Coronary artery (tissue), 2 donors: ENCODE results near the gene IRF3.

Experiments used
- DNase-seq: peaks from one replicate; pipeline ENCODE4 v3.0.0-alpha.2; 2017; ENCODE audit warnings: low spot score
- H3K27ac ChIP-seq, 2 donors: fragments of 200-600 bp; sonication (generic); one replicate each; pipeline ENCODE4 v1.5.1; 2016 to 2019
- H3K4me3 ChIP-seq: fragments of 200-600 bp; sonication (generic); 2 replicates; pipeline ENCODE4 v1.5.1; 2016; ENCODE audit warnings: mild to moderate bottlenecking, moderate library complexity
- CTCF ChIP-seq: fragments of 200-600 bp; sonication (generic); IDR thresholded peaks from one replicate; pipeline ENCODE4 v1.5.1; 2019; ENCODE audit warnings: antibody characterized with exemption

Gene IRF3

GRCh38 chr19:49701271-49701786, 35.7 kb upstream of the IRF3 start:
- H3K27ac ChIP-seq: no peak overlapping the region
- H3K4me3 ChIP-seq: no peak overlapping the region
- TF ChIP-seq CTCF: no peak
- no peak for DNase-seq

- Histone ChIP-seq H3K27ac (no peak overlapping the region), H3K4me3 (no peak overlapping the region)
- DNase-seq: no peak
- no peak for TF ChIP-seq CTCF
Measured at GRCh38 chr19:49700563-49700962, 34.9 kb upstream of the IRF3 start.

GRCh38 chr19:49699364-49699763, 33.7 kb upstream of the IRF3 start:
- Histone ChIP-seq H3K27ac (no peak overlapping the region), H3K4me3 (no peak overlapping the region)
- TF ChIP-seq CTCF: no peak
- no peak for DNase-seq

GRCh38 chr19:49696865-49697264, 31.2 kb upstream of the IRF3 start:
- DNase-seq: no peak
- no peak overlapping the region for H3K4me3 ChIP-seq
- no peak overlapping the region for H3K27ac ChIP-seq
- TF ChIP-seq CTCF: no peak

DNA sequence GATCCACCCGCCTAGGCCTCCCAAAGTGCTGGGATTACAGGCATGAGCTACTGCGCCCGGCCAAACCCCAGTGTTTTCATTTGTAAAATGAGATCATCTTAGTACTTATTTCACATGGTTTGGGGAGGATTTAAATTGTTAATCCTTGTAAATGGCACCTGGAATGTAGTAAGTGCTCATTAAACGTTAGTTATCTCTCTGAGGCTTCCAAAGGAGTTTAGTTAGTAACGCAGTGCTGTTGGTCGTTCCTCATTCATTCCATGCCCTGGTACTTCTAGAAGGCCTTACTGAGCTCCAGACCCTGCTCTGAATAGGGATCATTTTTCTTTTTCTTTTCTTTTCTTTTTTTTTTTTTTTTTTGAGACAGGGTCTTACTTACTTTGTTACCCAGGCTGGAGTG, 30.5 kb upstream of the IRF3 start:
- Histone ChIP-seq H3K4me3 (no peak overlapping the region), H3K27ac (no peak overlapping the region)
- no peak for TF ChIP-seq CTCF
- DNase-seq: no peak

GRCh38 chr19:49692147-49692506, 26.5 kb upstream of the IRF3 start:
- TF ChIP-seq CTCF: no peak
- Histone ChIP-seq H3K27ac (no peak overlapping the region), H3K4me3 (no peak overlapping the region)
- no peak for DNase-seq

- TF ChIP-seq CTCF: no peak
- peak overlapping the region; percentile 61 for H3K4me3 ChIP-seq
- DNase-seq: no peak
- peak overlapping the region in 1 of 2 donors; percentile 7 for H3K27ac ChIP-seq
Measured at GRCh38 chr19:49691243-49692146, 25.8 kb upstream of the IRF3 start.
